Uterus (tissue), 2 donors: ENCODE measurements around the gene ELOVL1.
"Not testable (repeated sequence)": the region's sequence is repeated elsewhere in the genome, so short reads cannot be mapped to it uniquely, and the experiment has no call there.

Source experiments
- CTCF ChIP-seq, 4 experiments: fragments of 200-600 bp in 2 of 4; fragments of 450-650 bp in 2 of 4; sonication (generic) in 2 of 4; IDR thresholded peaks; one replicate each; pipeline ENCODE4 v1.5.1; 2016 to 2019; ENCODE audit warnings: antibody characterized with exemption in 4 of 4, mild to moderate bottlenecking in 2 of 4, moderate library complexity in 1 of 4
- POLR2A ChIP-seq, 2 donors: fragments of 450-650 bp; IDR thresholded peaks; one replicate each; pipeline ENCODE4 v1.6.1; 2016; ENCODE audit warnings: antibody characterized with exemption in 2 of 2, mild to moderate bottlenecking in 1 of 2, moderate library complexity in 1 of 2

- not testable (repeated sequence) for TF ChIP-seq CTCF, POLR2A (IDR thresholded peaks at IDR 0.05)
These were observed 32.6 kb upstream of the ELOVL1 start for GRCh38 chr1:43400441-43400840.
